ENCODE data around the gene FOXS1.

The FOXS1 gene

GRCh38 chr20:31845300-31845863 lies at the start of gene FOXS1:
TSS of gene FOXS1 (minus strand) at chr20:31845604. CDS start at chr20:31845542, 62 bp downstream.
- no peak for DNase-seq

- no peak for DNase-seq
Measured at GRCh38 chr20:31890646-31891045, 45.2 kb upstream of the FOXS1 start.

GRCh38 chr20:31883829-31884228 lies 38.4 kb upstream of the FOXS1 start:
- DNase-seq = no peak

- DNase-seq = no peak
Measured at GRCh38 chr20:31881945-31882344, 36.5 kb upstream of the FOXS1 start.

GRCh38 chr20:31879143-31879987 lies 34.0 kb upstream of the FOXS1 start:
- DNase-seq = peak; percentile 95

GRCh38 chr20:31877684-31878083 lies 32.3 kb upstream of the FOXS1 start:
- no peak for DNase-seq

GRCh38 chr20:31875671-31876070 lies 30.3 kb upstream of the FOXS1 start:
- DNase-seq = no peak

- DNase-seq = no peak
Measured at GRCh38 chr20:31872406-31872805, 27.0 kb upstream of the FOXS1 start.

- no peak for DNase-seq
Measured at GRCh38 chr20:31871618-31871954, 26.2 kb upstream of the FOXS1 start.

GRCh38 chr20:31870726-31871617 lies 25.6 kb upstream of the FOXS1 start:
- DNase-seq = no peak

GRCh38 chr20:31869942-31870725 lies 24.7 kb upstream of the FOXS1 start, which contains the start of the genes DUSP15 and TTLL9:
TSS of gene DUSP15 (minus strand) at chr20:31870527. CDS start at chr20:31870337, 190 bp downstream.
TSS of gene TTLL9 (plus strand) at chr20:31870634. CDS start at chr20:31871127, 493 bp downstream.
- DNase-seq = no peak

- no peak for DNase-seq
Measured at GRCh38 chr20:31869673-31869941, 24.2 kb upstream of the FOXS1 start.

GRCh38 chr20:31868853-31869672 lies 23.7 kb upstream of the FOXS1 start:
- DNase-seq = no peak

GRCh38 chr20:31866221-31866620 lies 20.8 kb upstream of the FOXS1 start:
- DNase-seq = no peak

- no peak for DNase-seq
Measured at GRCh38 chr20:31864521-31865400, 19.4 kb upstream of the FOXS1 start.

GRCh38 chr20:31863296-31864085 lies 18.1 kb upstream of the FOXS1 start:
- no peak for DNase-seq

- DNase-seq = no peak
Measured at GRCh38 chr20:31862506-31862905, 17.1 kb upstream of the FOXS1 start.

- DNase-seq = no peak
Measured at GRCh38 chr20:31862157-31862470, 16.7 kb upstream of the FOXS1 start.

GRCh38 chr20:31861385-31862156 lies 16.2 kb upstream of the FOXS1 start:
- DNase-seq = peak; percentile 53

GRCh38 chr20:31861135-31861384 lies 15.7 kb upstream of the FOXS1 start:
- DNase-seq = no peak

All from NCI-H774 (cell line).